Stimulated activated CD4-positive, alpha-beta T cell treated with anti-CD3 and anti-CD28 coated beads, Interleukin-4, amount 100 ng/mL, for 48 hours (primary cell): ENCODE data around the gene FITM2.
"Not testable (repeated sequence)": the region's sequence is repeated elsewhere in the genome, so short reads cannot be mapped to it uniquely, and the experiment has no call there.

Source experiments
- DNase-seq, 2 donors: peaks; one replicate each; pipeline ENCODE4 v3.0.0-alpha.2; 2020; ENCODE audit warnings: low read depth in 2 of 2

The FITM2 gene, protein sequence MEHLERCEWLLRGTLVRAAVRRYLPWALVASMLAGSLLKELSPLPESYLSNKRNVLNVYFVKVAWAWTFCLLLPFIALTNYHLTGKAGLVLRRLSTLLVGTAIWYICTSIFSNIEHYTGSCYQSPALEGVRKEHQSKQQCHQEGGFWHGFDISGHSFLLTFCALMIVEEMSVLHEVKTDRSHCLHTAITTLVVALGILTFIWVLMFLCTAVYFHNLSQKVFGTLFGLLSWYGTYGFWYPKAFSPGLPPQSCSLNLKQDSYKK

DNA sequence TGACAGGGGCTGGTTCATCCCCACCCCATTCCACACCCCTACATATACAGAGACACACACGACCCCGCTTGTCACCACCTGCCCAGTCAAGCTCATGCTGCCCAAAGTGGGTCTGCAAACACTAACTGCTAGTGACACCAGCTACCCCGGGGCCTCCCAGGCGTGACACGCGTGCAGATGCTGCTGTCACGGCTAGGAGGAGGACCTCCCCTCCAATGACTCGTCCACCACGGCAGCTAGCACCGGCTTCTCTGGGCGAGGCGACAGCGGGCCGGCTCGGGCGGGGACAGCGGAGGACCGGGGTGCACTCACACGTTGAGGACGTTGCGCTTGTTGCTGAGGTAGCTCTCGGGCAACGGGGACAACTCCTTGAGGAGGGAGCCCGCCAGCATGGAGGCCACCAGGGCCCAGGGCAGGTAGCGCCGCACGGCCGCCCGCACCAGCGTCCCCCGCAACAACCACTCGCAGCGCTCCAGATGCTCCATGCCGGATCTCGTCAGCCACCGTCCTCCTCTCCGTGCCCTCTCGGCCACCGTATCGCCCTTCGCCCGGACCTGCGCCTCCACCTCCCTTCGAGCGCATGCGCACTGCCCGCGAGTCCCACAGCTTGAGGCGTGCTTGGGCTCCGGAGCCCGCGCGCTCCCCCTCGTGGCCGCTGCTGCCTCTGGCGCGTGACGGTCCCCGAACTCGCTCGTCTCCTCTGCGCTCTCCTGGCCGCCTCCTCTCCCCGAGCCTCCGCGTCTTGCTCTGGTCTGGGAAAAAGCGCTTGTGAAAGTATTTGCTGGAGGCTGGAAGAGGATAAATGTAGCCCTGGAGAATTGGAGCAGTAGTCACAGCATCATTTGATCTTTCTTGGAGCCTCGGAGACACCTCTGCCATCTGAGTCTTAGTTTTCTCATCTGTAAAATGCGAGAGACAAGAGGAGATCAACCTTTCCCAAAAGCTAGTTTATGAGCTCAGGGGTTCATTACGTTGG, at the start of gene FITM2:
Gene FITM2 (minus strand): TSS at position 539 of the 976 bp plus-strand sequence. CDS start 54 bp downstream, at position 485.
- DNase-seq, result peak; percentile 99

DNA sequence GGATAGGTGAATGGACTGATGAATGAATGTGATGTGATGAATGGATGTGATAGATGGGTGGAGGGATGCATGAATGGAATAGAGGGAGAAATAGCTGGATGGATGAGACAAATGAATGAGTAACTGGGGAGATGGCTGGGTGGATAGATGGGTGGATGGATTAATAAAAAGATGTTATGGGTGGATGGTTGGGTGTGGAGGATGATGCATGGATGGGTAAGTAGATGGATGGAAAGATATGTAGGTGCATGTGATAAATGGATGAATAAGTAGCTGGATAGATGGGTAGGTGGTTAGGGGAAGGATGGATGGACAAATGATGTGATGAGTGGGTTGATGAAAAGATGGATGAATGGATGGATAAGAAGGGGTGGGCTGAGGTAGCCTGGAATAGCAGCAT, 49.2 kb upstream of the FITM2 start:
- no peak for DNase-seq

GRCh38 chr20:44358776-44359175, 47.8 kb upstream of the FITM2 start:
- DNase-seq, result no peak

GRCh38 chr20:44357555-44358125, 46.6 kb upstream of the FITM2 start:
- DNase-seq, result no peak

- DNase-seq, result no peak
Measured at GRCh38 chr20:44357020-44357419, 46.0 kb upstream of the FITM2 start.

GRCh38 chr20:44356353-44356723, 45.3 kb upstream of the FITM2 start:
- DNase-seq, result no peak

GRCh38 chr20:44355498-44356352, 44.7 kb upstream of the FITM2 start, which contains the start of gene HNF4A:
Gene HNF4A, plus strand, starts transcription at chr20:44355699. Its CDS starts 106 bp downstream, at chr20:44355805.
- no peak for DNase-seq

GRCh38 chr20:44354979-44355497, 44.0 kb upstream of the FITM2 start:
- DNase-seq, result no peak

DNA sequence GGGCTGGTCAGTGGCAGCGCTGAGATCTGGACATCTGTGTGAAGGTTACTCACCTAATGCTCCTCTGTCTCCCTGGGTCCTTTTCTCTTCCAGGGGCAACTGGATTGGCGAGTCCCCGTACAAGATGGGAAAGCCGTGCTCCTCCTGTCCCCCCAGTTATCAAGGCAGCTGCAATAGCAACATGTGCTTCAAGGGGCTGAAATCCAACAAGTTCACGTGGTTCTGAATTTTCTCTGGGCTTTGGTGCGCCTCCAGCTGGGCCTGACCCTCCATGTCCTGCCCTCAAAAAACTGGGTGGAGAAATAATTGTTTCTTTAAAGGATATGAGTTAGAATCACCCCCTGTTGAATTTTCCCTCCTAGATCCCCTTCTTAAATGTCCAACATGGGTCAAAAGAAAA, 39.6 kb upstream of the FITM2 start:
- DNase-seq, result no peak

GRCh38 chr20:44349349-44349748, 38.3 kb upstream of the FITM2 start:
- DNase-seq, result no peak

DNA sequence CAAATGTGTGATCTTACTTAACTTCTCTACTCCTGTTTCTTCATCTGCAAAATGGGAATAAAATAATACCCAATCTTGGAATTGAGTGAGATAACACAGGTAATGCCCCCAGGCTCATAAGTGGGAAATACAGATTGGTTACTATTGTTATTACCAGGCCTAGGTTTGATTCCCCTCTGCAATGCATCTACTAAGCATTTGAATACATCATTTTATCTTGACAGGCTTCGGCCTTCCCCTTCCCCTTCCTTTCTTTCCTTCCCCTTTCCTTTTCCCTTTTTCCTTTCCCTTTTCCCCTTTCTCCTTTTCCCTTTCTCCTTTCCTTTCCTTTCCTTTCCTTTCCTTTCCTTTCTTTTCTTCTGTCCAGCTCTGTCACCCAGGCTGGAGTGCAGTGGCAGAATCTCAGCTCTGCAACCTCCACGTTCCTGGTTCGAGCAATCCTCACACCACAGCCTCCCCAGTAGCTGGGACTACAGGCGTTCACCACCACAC, 37.2 kb upstream of the FITM2 start:
- DNase-seq, result no peak

- DNase-seq, result not testable (repeated sequence)
Measured at GRCh38 chr20:44345941-44346340, 34.9 kb upstream of the FITM2 start.

DNA sequence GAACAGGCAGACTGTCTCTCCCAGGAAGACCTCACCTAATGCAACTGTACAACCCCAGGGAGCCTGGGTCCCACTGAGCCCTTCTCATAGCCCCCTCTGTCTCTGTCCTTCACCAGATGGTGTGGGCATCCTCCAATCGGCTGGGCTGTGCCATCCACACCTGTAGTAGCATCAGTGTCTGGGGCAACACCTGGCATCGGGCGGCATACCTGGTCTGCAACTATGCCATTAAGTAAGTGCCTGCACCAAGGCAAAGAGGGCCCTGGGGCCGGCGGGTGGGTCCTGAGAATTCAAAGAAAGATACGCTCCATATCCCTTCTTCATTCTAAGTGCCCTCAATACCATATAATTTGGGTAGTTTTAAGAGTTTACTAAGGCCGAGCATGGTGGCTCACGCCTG, 34.1 kb upstream of the FITM2 start:
- no peak for DNase-seq

DNA sequence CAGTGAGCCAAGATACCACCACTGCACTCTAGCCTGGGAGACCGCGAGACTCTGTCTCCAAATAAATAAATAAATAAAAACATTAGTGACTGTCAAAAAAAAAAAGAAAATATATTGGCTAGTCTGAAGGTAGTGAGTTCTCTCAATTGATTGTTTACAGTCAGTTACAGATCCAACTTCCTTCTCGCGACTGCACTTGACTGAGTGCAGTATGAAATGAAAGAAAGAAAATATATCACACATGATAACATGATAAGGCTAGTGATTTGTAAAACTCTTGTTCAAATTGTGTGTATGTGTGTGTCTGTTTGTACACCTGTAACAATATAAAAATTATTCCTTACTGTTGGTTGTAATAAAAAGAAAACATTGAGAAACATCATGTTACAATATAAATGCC, 33.7 kb upstream of the FITM2 start:
- no peak for DNase-seq

GRCh38 chr20:44343162-44343675, 32.2 kb upstream of the FITM2 start:
- DNase-seq, result no peak

GRCh38 chr20:44342248-44342647, 31.2 kb upstream of the FITM2 start:
- no peak for DNase-seq

- DNase-seq, result no peak
Measured at GRCh38 chr20:44336725-44337380, 25.9 kb upstream of the FITM2 start, which contains the start of gene R3HDML. Gene R3HDML, plus strand, starts transcription at chr20:44337043. Its CDS starts 115 bp downstream, at chr20:44337158.

DNA sequence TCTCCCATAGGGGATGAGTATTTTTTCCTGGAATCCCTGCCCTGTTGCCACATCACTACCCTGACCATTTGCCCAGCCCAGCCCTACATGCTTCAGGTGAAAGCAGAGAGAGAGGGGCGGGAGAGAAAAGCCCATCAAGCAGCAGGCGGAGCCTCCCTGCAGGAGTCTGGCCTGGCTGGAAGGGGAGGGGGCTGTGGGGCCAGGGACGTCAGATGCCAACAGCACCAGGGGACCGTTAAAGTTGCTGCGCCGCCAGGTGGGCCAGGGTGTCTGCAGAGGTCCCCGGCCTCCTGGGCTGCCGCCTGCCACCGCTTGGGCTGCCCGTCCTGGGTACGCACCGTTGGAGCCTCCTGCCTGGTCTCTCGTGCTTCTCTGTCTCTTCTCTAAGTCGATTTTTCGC, 25.1 kb upstream of the FITM2 start:
- DNase-seq, result no peak

- no peak for DNase-seq
Measured at GRCh38 chr20:44335675-44336074, 24.7 kb upstream of the FITM2 start.

DNA sequence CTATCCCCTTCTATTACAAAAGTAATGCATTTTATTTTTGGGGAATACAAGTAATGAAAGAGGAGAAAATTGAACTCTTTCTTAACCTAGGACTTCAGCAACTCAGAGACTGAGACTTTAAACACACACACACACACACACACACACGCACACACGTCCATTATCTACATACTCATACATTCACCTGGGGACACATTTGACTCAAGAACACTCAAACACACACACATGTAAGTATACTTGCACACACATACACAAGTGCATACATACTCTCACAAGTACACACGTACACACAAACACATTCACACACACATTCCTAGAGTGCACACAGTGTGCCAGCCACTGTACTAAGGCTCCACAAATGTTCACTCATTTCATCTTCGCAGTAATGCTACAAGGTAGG, 23.7 kb upstream of the FITM2 start:
- DNase-seq, result no peak
